Ascending aorta (tissue), 2 donors: ENCODE data around the gene CEP131. TPM values are rescaled to one million over a fixed set of nuclear protein-coding genes. Genes with fewer than 3 reads are reported as not detected.
"Not testable (repeated sequence)": the region's sequence is repeated elsewhere in the genome, so short reads cannot be mapped to it uniquely, and the experiment has no call there.

ENCODE experiments used
- DNase-seq, 2 donors: peaks; one replicate each; pipeline ENCODE4 v3.0.0-alpha.2; 2019; ENCODE audit warnings: low spot score in 2 of 2
- H3K27ac ChIP-seq, 2 donors: fragments of 200-600 bp; sonication (generic); one replicate each; pipeline ENCODE4 v1.5.1; 2016 to 2017; ENCODE audit warnings: mild to moderate bottlenecking in 1 of 2
- H3K27me3 ChIP-seq: fragments of 200-600 bp; sonication (generic); one replicate; pipeline ENCODE4 v1.5.1; 2017
- H3K36me3 ChIP-seq, 2 donors: fragments of 200-600 bp; sonication (generic); one replicate each; pipeline ENCODE4 v1.5.1; 2016
- H3K4me1 ChIP-seq, 2 donors: fragments of 200-600 bp; sonication (generic); one replicate each; pipeline ENCODE4 v1.5.1; 2016 to 2017; ENCODE audit warnings: mild to moderate bottlenecking in 1 of 2
- H3K4me3 ChIP-seq, 2 donors: fragments of 200-600 bp; sonication (generic); one replicate each; pipeline ENCODE4 v1.5.1; 2016 to 2017; ENCODE audit warnings: mild to moderate bottlenecking in 1 of 2
- H3K9me3 ChIP-seq, 2 donors: fragments of 200-600 bp; sonication (generic); one replicate each; pipeline ENCODE4 v1.5.1; 2016
- CTCF ChIP-seq, 3 experiments: fragments of 200-600 bp in 2 of 3; fragments of 450-650 bp in 1 of 3; sonication (generic) in 2 of 3; IDR thresholded peaks; one replicate each; pipeline ENCODE4 v1.5.1; 2016 to 2019; ENCODE audit warnings: antibody characterized with exemption in 3 of 3, mild to moderate bottlenecking in 1 of 3, moderate library complexity in 1 of 3
- intact Hi-C: fragments of 100-400 bp; cut with DNase I; formaldehyde crosslinking; loops from one replicate; pipeline ENCODE4 v1.15.1; 2023
- total RNA-seq: library from RNA; depleted of rRNA; stranded (reverse); fragments of >200 nt; gene quantifications from one replicate; pipeline ENCODE4 v1.1.0, GENCODE V29; 2016

CEP131 gene
- total RNA-seq, 1 donor from 2014 or later: 6.7 TPM

- Histone ChIP-seq H3K36me3 (no peaks in the 10 kb centered on the region), H3K27me3 (no peaks in the 10 kb centered on the region), H3K9me3 (no peaks in the 10 kb centered on the region), H3K4me1 (no peaks in the 10 kb centered on the region), H3K4me3 (no peak overlapping the region), H3K27ac (no peak overlapping the region)
- no peak for TF ChIP-seq CTCF (IDR thresholded peaks at IDR 0.05)
- DNase-seq: no peak
- intact Hi-C loops: no loop called here
These were observed 64.7 kb downstream of the CEP131 start for GRCh38 chr17:81157848-81158687.

- no peaks in the 10 kb centered on the region for H3K27me3 ChIP-seq
- intact Hi-C loops: no loop called here
- no peaks in the 10 kb centered on the region for H3K4me1 ChIP-seq
- H3K9me3 ChIP-seq: no peaks in the 10 kb centered on the region
- no peaks in the 10 kb centered on the region for H3K36me3 ChIP-seq
- H3K27ac ChIP-seq: no peak overlapping the region
- H3K4me3 ChIP-seq: no peak overlapping the region
- DNase-seq: no peak
- TF ChIP-seq CTCF (IDR thresholded peaks at IDR 0.05): no peak
These were observed 65.6 kb downstream of the CEP131 start for GRCh38 chr17:81156866-81157805.

- Histone ChIP-seq H3K27ac (no peak overlapping the region), H3K27me3 (no peaks in the 10 kb centered on the region), H3K9me3 (no peaks in the 10 kb centered on the region), H3K4me1 (no peaks in the 10 kb centered on the region), H3K4me3 (no peak overlapping the region), H3K36me3 (no peaks in the 10 kb centered on the region)
- DNase-seq: no peak
- intact Hi-C loops: no loop called here
- no peak for TF ChIP-seq CTCF (IDR thresholded peaks at IDR 0.05)
These were observed 67.8 kb downstream of the CEP131 start for GRCh38 chr17:81154961-81155360.

- DNase-seq, intact Hi-C loops: not testable (repeated sequence)
These were observed 68.7 kb downstream of the CEP131 start for GRCh38 chr17:81154016-81154415.

GRCh38 chr17:81153340-81153803, 69.4 kb downstream of the CEP131 start:
- no peaks in the 10 kb centered on the region for H3K4me1 ChIP-seq
- DNase-seq: no peak
- H3K4me3 ChIP-seq: no peak overlapping the region
- no peaks in the 10 kb centered on the region for H3K36me3 ChIP-seq
- TF ChIP-seq CTCF (IDR thresholded peaks at IDR 0.05): no peak
- no peaks in the 10 kb centered on the region for H3K27me3 ChIP-seq
- H3K9me3 ChIP-seq: no peaks in the 10 kb centered on the region
- H3K27ac ChIP-seq: no peak overlapping the region
- intact Hi-C loops: no loop called here

More at GRCh38 chr17:81154016-81154415, 68.7 kb downstream of the CEP131 start:
- not testable (repeated sequence) for H3K4me1 ChIP-seq, H3K27me3 ChIP-seq, H3K9me3 ChIP-seq, H3K36me3 ChIP-seq, H3K27ac ChIP-seq, H3K4me3 ChIP-seq
